H9 (cell line): ENCODE data around the gene IPO13. TPM values are rescaled to one million over a fixed set of nuclear protein-coding genes. Genes with fewer than 3 reads are reported as not detected.

ENCODE experiments used
- DNase-seq: peaks from one replicate; pipeline ENCODE4 v3.0.0-alpha.2; 2017
- H2AFZ ChIP-seq: one replicate; pipeline ENCODE4 v1.6.1; 2013; ENCODE audit warnings: mild to moderate bottlenecking, low read length, control low read depth, moderate library complexity
- H2AK5ac ChIP-seq: 2 replicates; pipeline ENCODE4 v1.6.1; 2013; ENCODE audit warnings: low read length, control low read depth, mixed read lengths; ENCODE audit not compliant: insufficient read length
- H2BK120ac ChIP-seq: one replicate; pipeline ENCODE4 v1.6.1; 2013; ENCODE audit warnings: low read depth, mild to moderate bottlenecking, low read length, control low read depth, inconsistent platforms; ENCODE audit not compliant: poor library complexity, severe bottlenecking
- H2BK12ac ChIP-seq: 2 replicates; pipeline ENCODE4 v1.6.1; 2013; ENCODE audit warnings: low read length, control low read depth, mixed read lengths, low read depth; ENCODE audit not compliant: insufficient read length
- H2BK15ac ChIP-seq: 2 replicates; pipeline ENCODE4 v1.6.1; 2013; ENCODE audit warnings: low read depth, low read length, control low read depth
- H2BK20ac ChIP-seq: one replicate; pipeline ENCODE4 v1.6.1; 2013; ENCODE audit warnings: low read depth, mild to moderate bottlenecking, low read length, control low read depth, inconsistent platforms; ENCODE audit not compliant: poor library complexity, severe bottlenecking
- H2BK5ac ChIP-seq: 2 replicates; pipeline ENCODE4 v1.6.1; 2013; ENCODE audit warnings: low read length, control low read depth, mixed read lengths; ENCODE audit not compliant: insufficient read length
- H3K14ac ChIP-seq: 2 replicates; pipeline ENCODE4 v1.6.1; 2013; ENCODE audit warnings: low read length, control low read depth; ENCODE audit not compliant: insufficient read depth
- H3K18ac ChIP-seq: 2 replicates; pipeline ENCODE4 v1.6.1; 2013; ENCODE audit warnings: low read depth, mild to moderate bottlenecking, mixed read lengths, low read length, control low read depth; ENCODE audit not compliant: insufficient read length
- H3K23ac ChIP-seq: 2 replicates; pipeline ENCODE4 v1.6.1; 2013; ENCODE audit warnings: low read length, control low read depth, mixed read lengths, low read depth; ENCODE audit not compliant: insufficient read length
- H3K23me2 ChIP-seq: 2 replicates; pipeline ENCODE4 v1.6.1; 2013; ENCODE audit warnings: low read depth, mild to moderate bottlenecking, mixed read lengths, low read length, control low read depth; ENCODE audit not compliant: insufficient read length, poor library complexity, severe bottlenecking
- H3K27ac ChIP-seq: 2 replicates; pipeline ENCODE4 v1.5.1; 2013; ENCODE audit warnings: low read length, control low read depth, mixed read lengths, low read depth; ENCODE audit not compliant: insufficient read length
- H3K27me3 ChIP-seq: 2 replicates; pipeline ENCODE4 v1.6.1; 2013; ENCODE audit warnings: low read length, control low read depth, inconsistent platforms; ENCODE audit not compliant: insufficient read depth
- H3K4ac ChIP-seq: 2 replicates; pipeline ENCODE4 v1.6.1; 2013; ENCODE audit warnings: low read depth, mild to moderate bottlenecking, control low read depth, inconsistent platforms, low read length, moderate library complexity
- H3K4me1 ChIP-seq: 2 replicates; pipeline ENCODE4 v1.6.1; 2013; ENCODE audit warnings: low read length, control low read depth, inconsistent platforms; ENCODE audit not compliant: insufficient read depth
- H3K4me2 ChIP-seq: 2 replicates; pipeline ENCODE4 v1.6.1; 2013; ENCODE audit warnings: low read length, control low read depth, mixed read lengths; ENCODE audit not compliant: insufficient read length, insufficient read depth
- H3K56ac ChIP-seq: 2 replicates; pipeline ENCODE4 v1.6.1; 2013; ENCODE audit warnings: low read depth, mild to moderate bottlenecking, mixed read lengths, low read length, control low read depth; ENCODE audit not compliant: insufficient read length
- H3K79me1 ChIP-seq: 2 replicates; pipeline ENCODE4 v1.6.1; 2013; ENCODE audit warnings: low read depth, mild to moderate bottlenecking, moderate library complexity, low read length, control low read depth, inconsistent platforms; ENCODE audit not compliant: insufficient read depth, poor library complexity, severe bottlenecking
- H3K79me2 ChIP-seq: 2 replicates; pipeline ENCODE4 v1.6.1; 2013; ENCODE audit warnings: low read length, control low read depth, inconsistent platforms; ENCODE audit not compliant: insufficient read depth
- H3K9ac ChIP-seq: 2 replicates; pipeline ENCODE4 v1.6.1; 2013; ENCODE audit warnings: low read length, control low read depth, mixed read lengths; ENCODE audit not compliant: insufficient read length; ENCODE audit errors: extremely low read depth
- H3K9me3 ChIP-seq: one replicate; pipeline ENCODE4 v1.6.1; 2013; ENCODE audit warnings: low read depth, low read length, inconsistent platforms; ENCODE audit not compliant: control insufficient read depth
- H3T11ph ChIP-seq: one replicate; pipeline ENCODE4 v1.6.1; 2013; ENCODE audit warnings: mild to moderate bottlenecking, low read length, control low read depth, inconsistent platforms
- H4K20me1 ChIP-seq: one replicate; pipeline ENCODE4 v1.6.1; 2013; ENCODE audit not compliant: control insufficient read depth, insufficient read length, insufficient read depth
- H4K5ac ChIP-seq: 2 replicates; pipeline ENCODE4 v1.6.1; 2013; ENCODE audit warnings: low read depth, mild to moderate bottlenecking, mixed read lengths, low read length, control low read depth; ENCODE audit not compliant: insufficient read length
- H4K8ac ChIP-seq: replicated peaks from 2 replicates; pipeline ENCODE4 v1.6.1; 2013; ENCODE audit warnings: low read length, control low read depth, mixed read lengths, low read depth; ENCODE audit not compliant: insufficient read length
- H4K91ac ChIP-seq: 2 replicates; pipeline ENCODE4 v1.6.1; 2013; ENCODE audit warnings: low read depth, mild to moderate bottlenecking, moderate library complexity, mixed read lengths, low read length, control low read depth; ENCODE audit not compliant: insufficient read length
- H3K27ac Mint-ChIP-seq, 3 experiments: 2 replicates in 2 of 3; 3 replicates in 1 of 3; pipeline ENCODE4 v1.8.0; 2020 to 2021; ENCODE audit warnings: mixed read lengths in 3 of 3, mild to moderate bottlenecking in 1 of 3, moderate library complexity in 1 of 3
- H3K27me3 Mint-ChIP-seq: 2 replicates; pipeline ENCODE4 v1.8.0; 2021; ENCODE audit warnings: low read depth, mild to moderate bottlenecking, moderate library complexity, mixed read lengths
- H3K36me3 Mint-ChIP-seq, 3 experiments: 2 replicates in 2 of 3; 3 replicates in 1 of 3; pipeline ENCODE4 v1.8.0; 2020 to 2021; ENCODE audit warnings: low read depth in 3 of 3, mixed read lengths in 3 of 3; ENCODE audit not compliant: insufficient read depth in 1 of 3
- H3K4me1 Mint-ChIP-seq, 2 experiments: 2 replicates each; pipeline ENCODE4 v1.8.0; 2020; ENCODE audit warnings: mixed read lengths in 2 of 2
- H3K4me3 Mint-ChIP-seq, 2 experiments: 2 replicates in 1 of 2; 3 replicates in 1 of 2; pipeline ENCODE4 v1.8.0; 2020 to 2021; ENCODE audit warnings: mild to moderate bottlenecking in 2 of 2, mixed read lengths in 2 of 2, moderate library complexity in 1 of 2
- H3K9me3 Mint-ChIP-seq, 2 experiments: 2 replicates in 1 of 2; 3 replicates in 1 of 2; pipeline ENCODE4 v1.8.0; 2020; ENCODE audit warnings: mild to moderate bottlenecking in 2 of 2, mixed read lengths in 2 of 2, moderate library complexity in 1 of 2
- WGBS: extraction: QIAGEN DNeasy Blood & Tissue Kit; methylation state at CpG from one replicate; pipeline ENCODE4 v1.1.7; 2013; ENCODE audit warnings: missing lambda C conversion rate, low lambda C conversion rate, mixed read lengths; ENCODE audit not compliant: insufficient read length; ENCODE audit errors: extremely low coverage; 5-methylcytosine and 5-hydroxymethylcytosine counted together
- total RNA-seq: library from RNA; stranded (reverse); gene quantifications from 2 replicates; pipeline ENCODE4 v1.2.1, GENCODE V29; 2021
- TF ChIP-seq, protein P1 (sequence below): fragments of 200-600 bp; sonication (generic); conservative IDR thresholded peaks from 3 replicates; pipeline ENCODE4 v1.8.0; 2021; ENCODE audit warnings: antibody characterized with exemption, mild to moderate bottlenecking

Gene IPO13
- total RNA-seq, 1 experiment from 2014 or later = 24.5 TPM

DNA sequence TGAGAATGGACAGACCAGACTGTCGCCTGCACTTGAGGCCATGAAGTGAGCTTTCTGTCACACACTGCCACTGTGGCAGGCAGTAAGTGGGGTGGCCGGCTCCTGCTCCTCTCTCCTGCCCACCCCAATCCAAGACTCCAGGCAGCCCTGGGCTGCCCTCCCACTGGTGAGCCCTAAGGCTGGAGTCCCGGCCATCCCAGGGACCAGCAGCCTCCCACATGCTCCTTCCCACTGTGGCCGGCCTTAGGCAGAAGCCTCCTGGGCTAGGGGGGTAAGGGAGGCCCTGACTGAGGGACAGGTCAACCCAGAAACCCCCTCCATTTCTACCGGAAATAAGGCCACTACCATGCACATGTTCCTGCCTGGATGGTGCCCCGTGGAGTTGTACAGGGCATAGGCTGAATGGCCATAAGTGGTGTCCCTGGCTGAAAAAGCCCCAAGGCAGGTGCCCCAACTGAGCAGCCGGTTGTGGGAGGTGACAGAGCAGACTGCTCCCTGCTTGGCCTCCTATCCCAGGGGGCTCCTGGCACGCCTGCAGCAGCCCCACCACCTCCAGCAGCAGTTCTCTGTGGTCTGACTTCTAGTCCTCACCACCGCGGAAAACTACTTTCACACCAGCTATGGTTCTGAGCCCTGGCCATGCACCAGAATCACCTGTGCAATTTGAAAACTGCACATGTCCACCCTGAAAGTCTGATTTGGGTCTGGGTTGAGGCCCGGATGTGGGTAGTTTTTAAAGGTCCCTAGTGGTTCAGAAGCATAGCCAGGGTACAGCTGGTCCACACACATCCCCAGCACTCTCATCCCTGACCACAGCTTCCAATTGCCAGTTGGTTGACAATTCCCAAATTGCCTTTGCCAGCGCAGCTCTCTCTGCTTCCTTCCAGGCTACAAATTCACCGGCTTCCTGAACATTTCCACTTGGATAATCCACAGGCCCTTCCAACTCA is 14.8 kb upstream of the IPO13 start:
- Histone ChIP-seq H3K4me1 (peaks cover 6% of the 10 kb centered on the region; the same call in 1 of the 2 replicates), H3K4ac (no peak overlapping the region), H4K5ac (no peak overlapping the region), H3K23me2 (peaks cover 21% of the 10 kb centered on the region), H4K20me1 (no peaks in the 10 kb centered on the region), H2AK5ac (no peak overlapping the region), H3K4me2 (no peak overlapping the region), H2BK12ac (no peak overlapping the region), H3K14ac (no peak overlapping the region), H2BK15ac (no peak overlapping the region), H3K9me3 (no peaks in the 10 kb centered on the region), H3T11ph (no peak overlapping the region), H3K27me3 (no peaks in the 10 kb centered on the region), H3K23ac (no peak overlapping the region), H3K79me1 (no peaks in the 10 kb centered on the region), H3K79me2 (no peaks in the 10 kb centered on the region), H2AFZ (no peak overlapping the region), H3K27ac (no peak overlapping the region), H3K56ac (no peak overlapping the region), H4K8ac (no peak overlapping the region), H2BK120ac (no peak overlapping the region), H3K18ac (no peak overlapping the region), H2BK20ac (no peak overlapping the region), H2BK5ac (no peak overlapping the region), H4K91ac (no peak overlapping the region), H3K9ac (no peak overlapping the region)
- H3K27me3 Mint-ChIP-seq = peaks cover 15% of the 10 kb centered on the region
- peaks cover 34 to 44% of the 10 kb centered on the region in 2 experiments for H3K4me1 Mint-ChIP-seq
- no peaks in the 10 kb centered on the region for H3K9me3 Mint-ChIP-seq
- H3K27ac Mint-ChIP-seq = no peak overlapping the region; a peak in 1 of 7 replicates
- TF ChIP-seq, protein P1, sequence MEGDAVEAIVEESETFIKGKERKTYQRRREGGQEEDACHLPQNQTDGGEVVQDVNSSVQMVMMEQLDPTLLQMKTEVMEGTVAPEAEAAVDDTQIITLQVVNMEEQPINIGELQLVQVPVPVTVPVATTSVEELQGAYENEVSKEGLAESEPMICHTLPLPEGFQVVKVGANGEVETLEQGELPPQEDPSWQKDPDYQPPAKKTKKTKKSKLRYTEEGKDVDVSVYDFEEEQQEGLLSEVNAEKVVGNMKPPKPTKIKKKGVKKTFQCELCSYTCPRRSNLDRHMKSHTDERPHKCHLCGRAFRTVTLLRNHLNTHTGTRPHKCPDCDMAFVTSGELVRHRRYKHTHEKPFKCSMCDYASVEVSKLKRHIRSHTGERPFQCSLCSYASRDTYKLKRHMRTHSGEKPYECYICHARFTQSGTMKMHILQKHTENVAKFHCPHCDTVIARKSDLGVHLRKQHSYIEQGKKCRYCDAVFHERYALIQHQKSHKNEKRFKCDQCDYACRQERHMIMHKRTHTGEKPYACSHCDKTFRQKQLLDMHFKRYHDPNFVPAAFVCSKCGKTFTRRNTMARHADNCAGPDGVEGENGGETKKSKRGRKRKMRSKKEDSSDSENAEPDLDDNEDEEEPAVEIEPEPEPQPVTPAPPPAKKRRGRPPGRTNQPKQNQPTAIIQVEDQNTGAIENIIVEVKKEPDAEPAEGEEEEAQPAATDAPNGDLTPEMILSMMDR = no peak
- DNase-seq = no peak
- H3K4me3 Mint-ChIP-seq = peak overlapping the region; percentile 3 to 88; a peak in 4 of 5 replicates
- peaks cover 0 to under 1% (median 0%) of the 10 kb centered on the region in 3 experiments; a peak in 1 of 7 replicates for H3K36me3 Mint-ChIP-seq
- WGBS = no CpG with 5 or more reads among the region's 13 CpGs
